ENCODE results near the gene ENOPH1.
"Not testable (repeated sequence)": the region's sequence is repeated elsewhere in the genome, so short reads cannot be mapped to it uniquely, and the experiment has no call there.

ENOPH1 gene

GRCh38 chr4:82430193-82430963 lies at the start of gene ENOPH1, which contains the start of gene HNRNPDL:
TSS of gene ENOPH1 (plus strand) at chr4:82430590. CDS start at chr4:82430830, 240 bp downstream.
TSS of gene HNRNPDL (minus strand) at chr4:82430462. CDS start at chr4:82429690, 772 bp downstream.
- DNase-seq: peak; percentile 98 to 99

GRCh38 chr4:82380831-82381230 lies 49.6 kb upstream of the ENOPH1 start:
- DNase-seq: no peak

GRCh38 chr4:82381235-82381634 lies 49.2 kb upstream of the ENOPH1 start:
- DNase-seq: no peak

- DNase-seq: no peak
These were observed 48.6 kb upstream of the ENOPH1 start for GRCh38 chr4:82381661-82382296.

- no peak for DNase-seq
These were observed 47.6 kb upstream of the ENOPH1 start for GRCh38 chr4:82382751-82383150.

- DNase-seq: not testable (repeated sequence)
These were observed 44.1 kb upstream of the ENOPH1 start for GRCh38 chr4:82386312-82386711.

- no peak for DNase-seq
These were observed 42.0 kb upstream of the ENOPH1 start for GRCh38 chr4:82388405-82388804.

GRCh38 chr4:82390061-82390460 lies 40.3 kb upstream of the ENOPH1 start:
- DNase-seq: not testable (repeated sequence)

GRCh38 chr4:82394896-82395295 lies 35.5 kb upstream of the ENOPH1 start:
- DNase-seq: no peak

GRCh38 chr4:82397527-82397926 lies 32.9 kb upstream of the ENOPH1 start:
- no peak for DNase-seq

- DNase-seq: no peak
These were observed 32.1 kb upstream of the ENOPH1 start for GRCh38 chr4:82398263-82398662.

- DNase-seq: no peak
These were observed 28.8 kb upstream of the ENOPH1 start for GRCh38 chr4:82401600-82401999.

- DNase-seq: no peak
These were observed 28.1 kb upstream of the ENOPH1 start for GRCh38 chr4:82402196-82402775.

GRCh38 chr4:82403725-82404124 lies 26.7 kb upstream of the ENOPH1 start:
- DNase-seq: no peak

- not testable (repeated sequence) for DNase-seq
These were observed 15.3 kb upstream of the ENOPH1 start for GRCh38 chr4:82415061-82415460.

- DNase-seq: no peak
These were observed 14.4 kb upstream of the ENOPH1 start for GRCh38 chr4:82415922-82416365.

GRCh38 chr4:82419451-82419850 lies 10.9 kb upstream of the ENOPH1 start:
- no peak for DNase-seq

- DNase-seq: no peak
These were observed 8.4 kb upstream of the ENOPH1 start for GRCh38 chr4:82421796-82422560.

GRCh38 chr4:82422616-82423015 lies 7.8 kb upstream of the ENOPH1 start:
- no peak for DNase-seq

- DNase-seq: no peak
These were observed 6.9 kb upstream of the ENOPH1 start for GRCh38 chr4:82423245-82424054.

- no peak for DNase-seq
These were observed 4.9 kb upstream of the ENOPH1 start for GRCh38 chr4:82425478-82425877.

GRCh38 chr4:82428526-82428968 lies 1.8 kb upstream of the ENOPH1 start:
- DNase-seq: no peak
